Measurements from ENCODE around the gene CLCN6. TPM values are rescaled to one million over a fixed set of nuclear protein-coding genes. Genes with fewer than 3 reads are reported as not detected.

Gene CLCN6
- total RNA-seq, 1 experiment from 2014 or later: 13.7 TPM

- TF ChIP-seq, protein P1, sequence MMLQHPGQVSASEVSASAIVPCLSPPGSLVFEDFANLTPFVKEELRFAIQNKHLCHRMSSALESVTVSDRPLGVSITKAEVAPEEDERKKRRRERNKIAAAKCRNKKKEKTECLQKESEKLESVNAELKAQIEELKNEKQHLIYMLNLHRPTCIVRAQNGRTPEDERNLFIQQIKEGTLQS (IDR thresholded peaks at IDR 0.05): no peak
- TF ChIP-seq ELF1 (IDR thresholded peaks at IDR 0.05; ENCODE audit: borderline replicate concordance, low read depth) (no peak), REST (IDR thresholded peaks at IDR 0.05; ENCODE audit: low read depth) (no peak), CBX3 (IDR thresholded peaks at IDR 0.05; ENCODE audit: low read depth) (no peak)
Measured at GRCh38 chr1:11877074-11877473, 71.1 kb downstream of the CLCN6 start (continued).

DNA sequence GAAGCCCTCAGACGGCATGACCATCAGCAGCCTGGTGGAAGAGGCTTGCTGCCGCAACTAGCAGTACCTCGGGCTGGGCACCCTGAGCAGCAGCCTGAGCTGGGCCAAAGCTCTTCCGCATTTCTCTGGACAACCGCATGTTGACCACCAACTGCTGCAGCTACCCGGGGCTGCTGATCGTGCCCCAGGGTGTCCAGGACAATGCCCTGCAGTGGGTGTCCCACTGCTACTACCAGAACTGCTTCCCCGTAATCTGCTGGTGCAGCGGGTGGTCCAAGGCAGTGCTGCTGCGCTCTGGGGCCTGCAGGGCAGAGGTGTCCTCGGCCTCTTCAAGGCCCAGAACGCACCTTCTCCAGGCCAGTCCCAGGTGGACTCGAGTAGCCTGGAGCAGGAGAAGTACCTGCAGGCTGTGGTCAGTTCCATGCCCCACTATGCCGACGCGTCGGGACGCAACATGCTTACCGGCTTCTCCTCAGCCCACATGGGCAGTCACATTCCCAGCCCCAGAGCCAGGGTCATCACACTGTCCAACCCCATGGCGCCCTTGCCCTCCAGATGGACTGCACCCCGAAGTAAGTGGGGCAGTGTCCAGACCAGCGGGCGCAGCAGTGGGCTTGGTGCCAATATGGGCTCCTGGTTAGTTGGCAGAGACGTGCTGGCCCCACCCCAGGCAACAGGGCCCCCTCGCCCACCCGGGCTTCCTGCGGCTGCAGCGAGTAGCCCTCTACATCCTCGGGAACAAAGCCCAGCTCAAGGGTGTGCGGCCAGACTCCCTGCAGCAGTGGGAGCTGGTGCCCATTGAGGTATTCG lies 72.3 kb downstream of the CLCN6 start:
- Histone ChIP-seq H3K9ac (ENCODE audit: low read length) (no peak overlapping the region), H3K9me2 (ENCODE audit: insufficient read depth) (no peaks in the 10 kb centered on the region), H2AFZ (ENCODE audit: low read depth, low read length, poor library complexity, severe bottlenecking) (no peak overlapping the region), H3K27me3 (ENCODE audit: insufficient read depth, low read length) (no peaks in the 10 kb centered on the region), H3K4me2 (ENCODE audit: low read length) (no peak overlapping the region), H3K9me3 (ENCODE audit: control insufficient read depth in 1 of 2, insufficient read depth in 1 of 2, low read depth in 1 of 2, low read length in 2 of 2) (no peaks in the 10 kb centered on the region), H3K36me3 (ENCODE audit: control insufficient read depth in 1 of 2, insufficient read depth in 2 of 2, low read length in 2 of 2) (no peaks in the 10 kb centered on the region), H3K4me1 (ENCODE audit: control insufficient read depth in 1 of 2, insufficient read depth in 2 of 2, low read length in 2 of 2) (peaks cover 0 to 6% of the 10 kb centered on the region in 2 experiments; a peak in 1 of 4 replicates), H3K79me2 (ENCODE audit: insufficient read depth, low read length) (no peaks in the 10 kb centered on the region), H3K4me3 (replicated peaks in 1 of 2; ENCODE audit: low read depth in 1 of 2, low read length in 2 of 2) (no peak overlapping the region), H3K27ac (ENCODE audit: low read depth, low read length) (no peak overlapping the region), H4K20me1 (ENCODE audit: insufficient read depth) (no peaks in the 10 kb centered on the region)
- ChIA-PET CTCF (no interaction called here), POLR2A (no interaction called here), RAD21 (ENCODE audit: low non-redundant PET in 1 of 2, low total read pairs in 2 of 2, uncharacterized antibody in 2 of 2, unreplicated experiment in 2 of 2) (no interaction called here)
- ATAC-seq (no peak), DNase-seq (ENCODE audit: low read depth, low spot score) (no peak)
- no TSS peak for BruUV-seq (replicated peaks)
- intact Hi-C loops (cut with micrococcal nuclease): no loop called here
- TF ChIP-seq CTCF (IDR thresholded peaks at IDR 0.05 in 2 of 3, conservative IDR thresholded peaks at IDR 0.05 in 1 of 3; ENCODE audit: borderline replicate concordance in 1 of 3, insufficient read depth in 1 of 3, low read depth in 2 of 3, low read length in 2 of 3) (no peak), RAD21 (IDR thresholded peaks at IDR 0.05; ENCODE audit: low read depth) (no peak), EGR1 (IDR thresholded peaks at IDR 0.05; ENCODE audit: low read depth) (no peak), TCF7L2 (IDR thresholded peaks at IDR 0.05; ENCODE audit: borderline replicate concordance, extremely low read depth, insufficient read depth, insufficient read length) (no peak), ELF1 (IDR thresholded peaks at IDR 0.05; ENCODE audit: borderline replicate concordance, low read depth) (no peak), CBX3 (IDR thresholded peaks at IDR 0.05; ENCODE audit: low read depth) (no peak), SP1 (IDR thresholded peaks at IDR 0.05; ENCODE audit: low read depth) (no peak), SIN3A (IDR thresholded peaks at IDR 0.05; ENCODE audit: low read depth) (no peak), ZNF274 (IDR thresholded peaks at IDR 0.05; ENCODE audit: low read depth, low read length) (no peak), YY1 (IDR thresholded peaks at IDR 0.05; ENCODE audit: extremely low read depth, insufficient replicate concordance, low read depth, low read length) (no peak), POLR2A (IDR thresholded peaks at IDR 0.05; ENCODE audit: borderline replicate concordance, extremely low read depth, insufficient read depth, insufficient read length) (no peak), ZFX (IDR thresholded peaks at IDR 0.05) (no peak), SRF (IDR thresholded peaks at IDR 0.05; ENCODE audit: low read depth) (no peak)
- TF ChIP-seq, protein P1 (IDR thresholded peaks at IDR 0.05): no peak
- TF ChIP-seq, protein P2, sequence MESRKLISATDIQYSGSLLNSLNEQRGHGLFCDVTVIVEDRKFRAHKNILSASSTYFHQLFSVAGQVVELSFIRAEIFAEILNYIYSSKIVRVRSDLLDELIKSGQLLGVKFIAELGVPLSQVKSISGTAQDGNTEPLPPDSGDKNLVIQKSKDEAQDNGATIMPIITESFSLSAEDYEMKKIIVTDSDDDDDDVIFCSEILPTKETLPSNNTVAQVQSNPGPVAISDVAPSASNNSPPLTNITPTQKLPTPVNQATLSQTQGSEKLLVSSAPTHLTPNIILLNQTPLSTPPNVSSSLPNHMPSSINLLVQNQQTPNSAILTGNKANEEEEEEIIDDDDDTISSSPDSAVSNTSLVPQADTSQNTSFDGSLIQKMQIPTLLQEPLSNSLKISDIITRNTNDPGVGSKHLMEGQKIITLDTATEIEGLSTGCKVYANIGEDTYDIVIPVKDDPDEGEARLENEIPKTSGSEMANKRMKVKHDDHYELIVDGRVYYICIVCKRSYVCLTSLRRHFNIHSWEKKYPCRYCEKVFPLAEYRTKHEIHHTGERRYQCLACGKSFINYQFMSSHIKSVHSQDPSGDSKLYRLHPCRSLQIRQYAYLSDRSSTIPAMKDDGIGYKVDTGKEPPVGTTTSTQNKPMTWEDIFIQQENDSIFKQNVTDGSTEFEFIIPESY (IDR thresholded peaks at IDR 0.05; ENCODE audit: extremely low read depth, insufficient replicate concordance, low read length): no peak

Data from HCT116 (cell line).